Activated CD4-positive, alpha-beta T cell treated with anti-CD3 and anti-CD28 coated beads, Interleukin-2, amount 10 ng/mL, durations not matched to agents 7 days and 5 days (primary cell): ENCODE data around the gene PIK3CA. TPM values are rescaled to one million over a fixed set of nuclear protein-coding genes. Genes with fewer than 3 reads are reported as not detected.
"Not testable (repeated sequence)": the region's sequence is repeated elsewhere in the genome, so short reads cannot be mapped to it uniquely, and the experiment has no call there.

Experiments
- CTCF ChIA-PET: fragments of 350-600 bp; sonication (Branson Sonifier 250); formaldehyde crosslinking; loops from one replicate; lab custom pipeline; 2021; ENCODE audit warnings: antibody characterized with exemption; lab: Charles Lee
- POLR2A ChIA-PET: fragments of 350-600 bp; sonication (Branson Sonifier 250); formaldehyde crosslinking; loops from one replicate; lab custom pipeline; 2021; ENCODE audit warnings: antibody characterized with exemption; lab: Charles Lee
- DNase-seq: peaks from one replicate; pipeline ENCODE4 v3.0.0-alpha.2; 2020
- H3K27ac Mint-ChIP-seq: one replicate; pipeline ENCODE4 v1.8.0; 2021; ENCODE audit warnings: mild to moderate bottlenecking, moderate library complexity, mixed read lengths
- H3K27me3 Mint-ChIP-seq: one replicate; pipeline ENCODE4 v1.8.0; 2021; ENCODE audit warnings: mixed read lengths
- H3K36me3 Mint-ChIP-seq: one replicate; pipeline ENCODE4 v1.8.0; 2021; ENCODE audit warnings: low read depth, mixed read lengths
- H3K4me1 Mint-ChIP-seq: one replicate; pipeline ENCODE4 v1.8.0; 2021; ENCODE audit warnings: mixed read lengths
- H3K4me3 Mint-ChIP-seq: one replicate; pipeline ENCODE4 v1.8.0; 2021; ENCODE audit warnings: mild to moderate bottlenecking, moderate library complexity, mixed read lengths
- H3K9me3 Mint-ChIP-seq: one replicate; pipeline ENCODE4 v1.8.0; 2021; ENCODE audit warnings: mixed read lengths
- total RNA-seq, 2 experiments: library from RNA; stranded (reverse); gene quantifications; one replicate each; pipeline ENCODE4 v1.2.3, GENCODE V29; 2021

PIK3CA gene
- total RNA-seq, 2 experiments from 2014 or later = 23.4 to 28.0 TPM

GRCh38 chr3:179274434-179274833 lies 126.3 kb downstream of the PIK3CA start:
- H3K4me1 Mint-ChIP-seq, H3K27me3 Mint-ChIP-seq, H3K9me3 Mint-ChIP-seq, CTCF ChIA-PET, DNase-seq, H3K27ac Mint-ChIP-seq, H3K36me3 Mint-ChIP-seq, H3K4me3 Mint-ChIP-seq: not testable (repeated sequence)
- POLR2A ChIA-PET = interaction anchor here (0.6 kb wide), 1 partner anchor 43 kb away, joined by 5 read pairs; no protein-coding TSS in a partner anchor

- no peak overlapping the region for H3K4me3 Mint-ChIP-seq
- POLR2A ChIA-PET = no interaction called here
Observed at GRCh38 chr3:179276001-179276400, 127.8 kb downstream of the PIK3CA start.

GRCh38 chr3:179276743-179277142 lies 128.6 kb downstream of the PIK3CA start:
- peaks cover 3% of the 10 kb centered on the region for H3K27me3 Mint-ChIP-seq
- H3K9me3 Mint-ChIP-seq = no peaks in the 10 kb centered on the region
- ChIA-PET POLR2A (no interaction called here), CTCF (no interaction called here)
- H3K4me3 Mint-ChIP-seq = no peak overlapping the region
- no peaks in the 10 kb centered on the region for H3K4me1 Mint-ChIP-seq
- no peak overlapping the region for H3K27ac Mint-ChIP-seq
- no peak for DNase-seq
- H3K36me3 Mint-ChIP-seq = no peaks in the 10 kb centered on the region

More at GRCh38 chr3:179276001-179276400, 127.8 kb downstream of the PIK3CA start:
- no peak for DNase-seq
- H3K27me3 Mint-ChIP-seq = peaks cover 2% of the 10 kb centered on the region
- H3K4me1 Mint-ChIP-seq = no peaks in the 10 kb centered on the region
- H3K9me3 Mint-ChIP-seq = no peaks in the 10 kb centered on the region
- H3K36me3 Mint-ChIP-seq = no peaks in the 10 kb centered on the region
- no peak overlapping the region for H3K27ac Mint-ChIP-seq
- CTCF ChIA-PET = interaction anchor here (0.7 to 1.0 kb wide), 4 partner anchors 22 to 282 kb away, joined by 3 to 4 read pairs (median 3); no protein-coding TSS in a partner anchor

- ChIA-PET CTCF (interaction anchor here (0.6 kb wide), 1 partner anchor 95 kb away, joined by 3 read pairs; no protein-coding TSS in a partner anchor), POLR2A (no interaction called here)
- Mint-ChIP-seq H3K36me3 (no peaks in the 10 kb centered on the region), H3K4me3 (no peak overlapping the region), H3K9me3 (no peaks in the 10 kb centered on the region), H3K27me3 (peaks cover 11% of the 10 kb centered on the region), H3K27ac (no peak overlapping the region), H3K4me1 (no peaks in the 10 kb centered on the region)
- no peak for DNase-seq
Observed at GRCh38 chr3:179278151-179278550, 130.0 kb downstream of the PIK3CA start.

GRCh38 chr3:179278932-179279693 lies 131.0 kb downstream of the PIK3CA start:
- CTCF ChIA-PET = no interaction called here
- H3K9me3 Mint-ChIP-seq = no peaks in the 10 kb centered on the region
- no peak overlapping the region for H3K27ac Mint-ChIP-seq
- POLR2A ChIA-PET = no interaction called here
- H3K4me1 Mint-ChIP-seq = no peaks in the 10 kb centered on the region
- no peaks in the 10 kb centered on the region for H3K36me3 Mint-ChIP-seq
- peaks cover 14% of the 10 kb centered on the region for H3K27me3 Mint-ChIP-seq
- no peak for DNase-seq
- H3K4me3 Mint-ChIP-seq = no peak overlapping the region

GRCh38 chr3:179279837-179280236 lies 131.7 kb downstream of the PIK3CA start:
- Mint-ChIP-seq H3K27ac (no peak overlapping the region), H3K27me3 (peaks cover 14% of the 10 kb centered on the region), H3K36me3 (no peaks in the 10 kb centered on the region), H3K4me1 (no peaks in the 10 kb centered on the region), H3K4me3 (no peak overlapping the region), H3K9me3 (no peaks in the 10 kb centered on the region)
- ChIA-PET CTCF (no interaction called here), POLR2A (no interaction called here)
- no peak for DNase-seq

GRCh38 chr3:179281825-179282224 lies 133.7 kb downstream of the PIK3CA start:
- no peaks in the 10 kb centered on the region for H3K4me1 Mint-ChIP-seq
- H3K4me3 Mint-ChIP-seq = no peak overlapping the region
- no peaks in the 10 kb centered on the region for H3K9me3 Mint-ChIP-seq
- no peaks in the 10 kb centered on the region for H3K36me3 Mint-ChIP-seq
- no peak overlapping the region for H3K27ac Mint-ChIP-seq
- POLR2A ChIA-PET = no interaction called here
- DNase-seq = no peak
- peaks cover 14% of the 10 kb centered on the region for H3K27me3 Mint-ChIP-seq
- CTCF ChIA-PET = no interaction called here

- ChIA-PET POLR2A (no interaction called here), CTCF (interaction anchor here (0.7 to 1.0 kb wide), 3 partner anchors 9 to 366 kb away, joined by 3 to 4 read pairs (median 3); no protein-coding TSS in a partner anchor)
- Mint-ChIP-seq H3K27ac (no peak overlapping the region), H3K4me3 (no peak overlapping the region), H3K36me3 (no peaks in the 10 kb centered on the region), H3K9me3 (no peaks in the 10 kb centered on the region), H3K27me3 (peaks cover 11% of the 10 kb centered on the region), H3K4me1 (no peaks in the 10 kb centered on the region)
- DNase-seq = no peak
Observed at GRCh38 chr3:179286331-179286730, 138.2 kb downstream of the PIK3CA start.

- Mint-ChIP-seq H3K36me3 (no peaks in the 10 kb centered on the region), H3K27ac (no peak overlapping the region), H3K27me3 (peaks cover 10% of the 10 kb centered on the region), H3K9me3 (no peaks in the 10 kb centered on the region), H3K4me3 (no peak overlapping the region), H3K4me1 (no peaks in the 10 kb centered on the region)
- DNase-seq = no peak
- POLR2A ChIA-PET = no interaction called here
- CTCF ChIA-PET = no interaction called here
Observed at GRCh38 chr3:179288845-179289244, 140.7 kb downstream of the PIK3CA start.

GRCh38 chr3:179289295-179289694 lies 141.1 kb downstream of the PIK3CA start:
- DNase-seq = no peak
- Mint-ChIP-seq H3K36me3 (no peaks in the 10 kb centered on the region), H3K4me3 (no peak overlapping the region), H3K9me3 (no peaks in the 10 kb centered on the region), H3K4me1 (no peaks in the 10 kb centered on the region), H3K27me3 (peaks cover 8% of the 10 kb centered on the region), H3K27ac (no peak overlapping the region)
- ChIA-PET CTCF (no interaction called here), POLR2A (no interaction called here)

Other genes with a start within 250 kb of the PIK3CA start
- 10 to 100 TPM; 23.0 to 23.6 TPM for gene ZMAT3, start 76.5 kb upstream of the PIK3CA start, total RNA-seq
- 1 to 10 TPM in 1 of 2 experiments, under 1 TPM in 1; 0.60 to 1.1 TPM for gene KCNMB3, start 102.8 kb downstream of the PIK3CA start, total RNA-seq
- gene ZNF639, start 174.7 kb downstream of the PIK3CA start, total RNA-seq = 10 to 100 TPM; 28.0 to 34.7 TPM
- 10 to 100 TPM; 36.3 to 36.9 TPM for gene MFN1, start 199.4 kb downstream of the PIK3CA start, total RNA-seq